Kidney (tissue), 14 donors: ENCODE data around the gene MLC1. TPM values are rescaled to one million over a fixed set of nuclear protein-coding genes. Genes with fewer than 3 reads are reported as not detected.

Source experiments
- DNase-seq, 5 donors: peaks; one replicate each; pipeline ENCODE4 v3.0.0-alpha.2; 2013 to 2020
- FAIRE-seq: peaks from 2 replicates; lab custom pipeline; 2012; peaks lifted over from hg19 to GRCh38; lab: Jason Lieb, UNC
- H3K27ac ChIP-seq, 2 donors: one replicate each; pipeline ENCODE4 v1.7.0; 2013; ENCODE audit warnings: low read depth in 2 of 2, low read length in 2 of 2, inconsistent platforms in 1 of 2
- H3K27me3 ChIP-seq: one replicate; pipeline ENCODE4 v1.7.1; 2013; ENCODE audit warnings: low read length, inconsistent platforms; ENCODE audit not compliant: control insufficient read depth, insufficient read depth
- H3K36me3 ChIP-seq, 3 donors: one replicate each; pipeline versions ENCODE4 v1.7.0 to v1.7.1; 2013; ENCODE audit warnings: low read length in 3 of 3, control low read depth in 1 of 3, inconsistent platforms in 1 of 3; ENCODE audit not compliant: insufficient read depth in 3 of 3, control insufficient read depth in 2 of 3
- H3K4me1 ChIP-seq, 3 donors: one replicate each; pipeline versions ENCODE4 v1.7.0 to v1.7.1; 2013; ENCODE audit warnings: low read length in 3 of 3, inconsistent platforms in 1 of 3, low read depth in 1 of 3; ENCODE audit not compliant: control insufficient read depth in 2 of 3, insufficient read depth in 2 of 3
- H3K4me3 ChIP-seq, 3 donors: one replicate each; pipeline versions ENCODE4 v1.7.0 to v1.8.1; 2013; ENCODE audit warnings: low read length in 3 of 3, control low read depth in 1 of 3, inconsistent platforms in 1 of 3
- H3K9ac ChIP-seq, 3 donors: one replicate each; pipeline versions ENCODE4 v1.7.0 to v1.7.1; 2013; ENCODE audit warnings: low read length in 3 of 3, control low read depth in 1 of 3, inconsistent platforms in 1 of 3
- H3K9me3 ChIP-seq, 3 donors: one replicate each; pipeline versions ENCODE4 v1.7.0 to v1.7.1; 2013; ENCODE audit warnings: low read length in 3 of 3, control low read depth in 1 of 3, inconsistent platforms in 1 of 3; ENCODE audit not compliant: control insufficient read depth in 2 of 3, insufficient read depth in 1 of 3
- intact Hi-C: fragments of 100-400 bp; cut with DNase I; formaldehyde crosslinking; loops from one replicate; pipeline ENCODE4 v1.11.1; 2022
- polyA plus RNA-seq: library from polyadenylated mRNA; stranded (reverse); fragments of 350-450 nt; fragmentation: Illumina TruSeq; extraction: RNeasy Lipid Tissue Mini Kit (QIAGEN cat#74804); gene quantifications from one replicate; pipeline ENCODE4 v1.2.3, GENCODE V29; 2014; ENCODE audit warnings: low read depth, low replicate concordance; ENCODE audit not compliant: insufficient read depth
- total RNA-seq: library from RNA; stranded (reverse); fragmentation: NEBNext Ultra II Directional; extraction: Animal tissue kit (Norgen Biotek cat#: 25700); gene quantifications from one replicate; pipeline ENCODE4 v1.2.1, GENCODE V29; 2021
- TF ChIP-seq, protein P1 (sequence below): IDR thresholded peaks from 3 replicates; pipeline ENCODE4 v1.5.1; 2012; ENCODE audit warnings: mild to moderate bottlenecking, moderate library complexity, borderline replicate concordance; ENCODE audit not compliant: insufficient read depth; ENCODE audit errors: extremely low read depth
- donor health status: control.
- donor health status: control.
- donor health status: control.
- donor health status: control.
- donor health status: control.
- donor health status: DM: yes; HTN: yes; CAD: no.
- donor health status: Normal renal cell carcinoma (clear cell type).

MLC1 gene
- total and polyA plus RNA-seq, 2 donors from 2014 or later: 0.28 TPM; not detected in 1

- H3K4me3 ChIP-seq: no peak overlapping the region
- H3K27ac ChIP-seq: no peak overlapping the region
- intact Hi-C loops: no loop called here
- no peak overlapping the region for H3K9ac ChIP-seq
- H3K27me3 ChIP-seq: no peaks in the 10 kb centered on the region
- no peaks in the 10 kb centered on the region for H3K4me1 ChIP-seq
- no peak for FAIRE-seq
- peak in 1 of 5 donors; percentile 85 for DNase-seq
- no peaks in the 10 kb centered on the region for H3K36me3 ChIP-seq
- TF ChIP-seq, protein P1, sequence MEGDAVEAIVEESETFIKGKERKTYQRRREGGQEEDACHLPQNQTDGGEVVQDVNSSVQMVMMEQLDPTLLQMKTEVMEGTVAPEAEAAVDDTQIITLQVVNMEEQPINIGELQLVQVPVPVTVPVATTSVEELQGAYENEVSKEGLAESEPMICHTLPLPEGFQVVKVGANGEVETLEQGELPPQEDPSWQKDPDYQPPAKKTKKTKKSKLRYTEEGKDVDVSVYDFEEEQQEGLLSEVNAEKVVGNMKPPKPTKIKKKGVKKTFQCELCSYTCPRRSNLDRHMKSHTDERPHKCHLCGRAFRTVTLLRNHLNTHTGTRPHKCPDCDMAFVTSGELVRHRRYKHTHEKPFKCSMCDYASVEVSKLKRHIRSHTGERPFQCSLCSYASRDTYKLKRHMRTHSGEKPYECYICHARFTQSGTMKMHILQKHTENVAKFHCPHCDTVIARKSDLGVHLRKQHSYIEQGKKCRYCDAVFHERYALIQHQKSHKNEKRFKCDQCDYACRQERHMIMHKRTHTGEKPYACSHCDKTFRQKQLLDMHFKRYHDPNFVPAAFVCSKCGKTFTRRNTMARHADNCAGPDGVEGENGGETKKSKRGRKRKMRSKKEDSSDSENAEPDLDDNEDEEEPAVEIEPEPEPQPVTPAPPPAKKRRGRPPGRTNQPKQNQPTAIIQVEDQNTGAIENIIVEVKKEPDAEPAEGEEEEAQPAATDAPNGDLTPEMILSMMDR: no peak
- no peaks in the 10 kb centered on the region for H3K9me3 ChIP-seq
Observed at GRCh38 chr22:50115693-50116092, 30.5 kb upstream of the MLC1 start.

DNA sequence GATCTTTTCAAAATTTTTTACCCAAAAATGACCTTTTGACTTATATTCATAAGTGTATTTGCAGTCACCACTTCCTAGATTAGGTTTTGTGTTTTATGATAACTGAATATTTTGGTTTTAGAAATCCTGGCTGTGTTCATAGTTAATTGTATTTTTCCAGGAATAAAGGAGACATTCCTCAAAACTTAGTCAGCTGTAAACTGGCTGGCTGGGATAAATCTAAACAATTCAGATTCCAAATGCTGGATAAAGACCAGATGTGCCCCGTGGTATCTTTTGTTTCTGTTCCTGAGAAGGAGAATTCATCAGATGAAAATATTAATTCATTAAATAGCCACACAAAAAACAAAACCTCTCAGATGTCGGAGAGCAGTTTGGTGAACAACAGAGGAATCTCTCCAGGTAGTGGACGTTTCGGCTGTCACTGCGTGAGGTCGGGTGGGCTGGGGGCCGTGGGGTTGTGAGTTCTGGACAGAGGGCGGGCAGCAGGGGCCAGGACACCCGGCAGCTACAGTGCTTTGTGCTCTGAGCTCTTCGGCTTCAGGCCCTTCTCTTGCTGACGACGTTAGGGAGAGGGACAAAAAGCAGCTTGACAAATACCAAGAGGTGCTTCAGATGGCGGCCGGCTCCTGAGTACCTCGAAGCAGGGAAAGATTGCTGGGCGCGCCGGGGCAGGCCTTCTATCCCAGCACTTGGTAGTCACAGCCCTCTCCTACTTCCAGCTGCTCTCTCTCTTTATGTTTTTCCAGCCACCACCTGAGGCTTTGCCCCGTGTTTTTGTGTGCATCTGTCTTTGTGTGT is 29.2 kb upstream of the MLC1 start:
- H3K9ac ChIP-seq: no peak overlapping the region
- no peaks in the 10 kb centered on the region for H3K27me3 ChIP-seq
- H3K27ac ChIP-seq: no peak overlapping the region
- no peaks in the 10 kb centered on the region for H3K9me3 ChIP-seq
- no peaks in the 10 kb centered on the region for H3K36me3 ChIP-seq
- no peak overlapping the region for H3K4me3 ChIP-seq
- no peaks in the 10 kb centered on the region for H3K4me1 ChIP-seq
- intact Hi-C loops: no loop called here
- FAIRE-seq (no peak), DNase-seq (peak in 1 of 5 donors; percentile 30)
- TF ChIP-seq, protein P1: no peak

GRCh38 chr22:50112151-50113118 is 27.2 kb upstream of the MLC1 start:
- Histone ChIP-seq H3K9ac (no peak overlapping the region), H3K4me3 (no peak overlapping the region), H3K27ac (no peak overlapping the region), H3K36me3 (no peaks in the 10 kb centered on the region), H3K27me3 (no peaks in the 10 kb centered on the region), H3K4me1 (no peaks in the 10 kb centered on the region), H3K9me3 (no peaks in the 10 kb centered on the region)
- DNase-seq (peak in 2 of 5 donors; percentile 30 to 39), FAIRE-seq (no peak)
- TF ChIP-seq, protein P1: no peak
- intact Hi-C loops: no loop called here
